H1 (cell line): ENCODE results near the gene SEMA3D.

ENCODE experiments used
- BRCA1 ChIP-seq: IDR thresholded peaks from 2 replicates; pipeline ENCODE4 v1.6.1; 2012; ENCODE audit warnings: low read depth, low read length, improper control_type of control experiment
- EP300 ChIP-seq, 2 experiments: IDR thresholded peaks; 1 replicate in 1 of 2; 2 replicates in 1 of 2; pipeline ENCODE4 v1.6.1; 2011 to 2012; ENCODE audit warnings: low read depth in 2 of 2, low read length in 2 of 2, mild to moderate bottlenecking in 2 of 2, borderline replicate concordance in 1 of 2, inconsistent platforms in 1 of 2, moderate library complexity in 1 of 2
- GABPA ChIP-seq: IDR thresholded peaks from 2 replicates; pipeline ENCODE4 v1.6.1; 2011; ENCODE audit warnings: mild to moderate bottlenecking, low read length, moderate library complexity, borderline replicate concordance; ENCODE audit not compliant: insufficient read depth
- RBBP5 ChIP-seq: IDR thresholded peaks from 2 replicates; pipeline ENCODE4 v1.7.1; 2012; ENCODE audit warnings: low read depth, mild to moderate bottlenecking, inconsistent platforms, low read length, moderate library complexity, borderline replicate concordance
- RNF2 ChIP-seq: fragments of 200-900, 300-1000 bp; sonication (generic); IDR thresholded peaks from 2 replicates; pipeline ENCODE4 v1.7.1; 2016; ENCODE audit warnings: borderline replicate concordance, low read depth, mild to moderate bottlenecking, antibody characterized with exemption, low read length; ENCODE audit not compliant: poor library complexity, severe bottlenecking; ENCODE audit errors: missing control alignments
- SP1 ChIP-seq: IDR thresholded peaks from 2 replicates; pipeline ENCODE4 v1.6.1; 2011; ENCODE audit warnings: low read depth, low read length
- TEAD4 ChIP-seq: IDR thresholded peaks from 2 replicates; pipeline ENCODE4 v1.6.1; 2012; ENCODE audit warnings: low read depth, low read length, inconsistent platforms, mixed read lengths
- TF ChIP-seq, protein P1 (sequence below): IDR thresholded peaks from 2 replicates; pipeline ENCODE4 v1.6.1; 2011; ENCODE audit warnings: low read depth, mild to moderate bottlenecking, low read length; ENCODE audit not compliant: insufficient read depth
- TF ChIP-seq, protein P2 (sequence below): IDR thresholded peaks from 2 replicates; pipeline ENCODE4 v1.6.1; 2012; ENCODE audit warnings: inconsistent platforms
- TF ChIP-seq, protein P3 (sequence below): IDR thresholded peaks from 2 replicates; pipeline ENCODE4 v1.6.1; 2011; ENCODE audit warnings: low read length, improper control_type of control experiment
- TF ChIP-seq, protein P4 (sequence below), 3 experiments: IDR thresholded peaks; 1 replicate in 2 of 3; 2 replicates in 1 of 3; pipeline versions ENCODE4 v1.5.1 to v1.6.1; 2011; ENCODE audit warnings: low read length in 3 of 3, mild to moderate bottlenecking in 3 of 3, inconsistent platforms in 2 of 3, low read depth in 1 of 3, moderate library complexity in 1 of 3; ENCODE audit not compliant: insufficient read depth in 1 of 3; ENCODE audit errors: control extremely low read depth in 1 of 3

DNA sequence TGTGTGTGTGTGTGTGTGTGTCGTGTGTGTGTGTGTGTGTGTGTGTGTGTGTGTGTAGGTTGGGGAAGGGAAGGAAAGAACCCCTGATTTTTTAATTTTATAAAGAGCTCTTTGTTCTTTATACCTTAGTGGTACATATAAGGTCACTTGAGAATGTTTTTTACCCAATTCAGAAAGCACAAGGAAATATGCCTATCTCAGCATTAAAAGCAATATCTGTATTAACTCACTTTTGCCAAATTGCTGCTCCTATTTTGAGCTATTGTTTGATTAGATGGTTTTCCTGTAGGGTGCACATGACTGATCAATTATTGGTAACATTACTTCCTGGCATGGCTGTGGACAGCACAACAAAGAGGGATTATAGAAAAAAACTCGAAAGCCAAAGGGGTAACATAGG is 60.5 kb downstream of the SEMA3D start:
- TF ChIP-seq RBBP5 (no peak), EP300 (IDR thresholded peaks at IDR 0.05; ENCODE audit: borderline replicate concordance in 1 of 2, low read depth in 2 of 2, low read length in 2 of 2) (no peak), SP1 (no peak), RNF2 (no peak), TEAD4 (no peak), BRCA1 (no peak), GABPA (no peak)
- TF ChIP-seq, protein P1, sequence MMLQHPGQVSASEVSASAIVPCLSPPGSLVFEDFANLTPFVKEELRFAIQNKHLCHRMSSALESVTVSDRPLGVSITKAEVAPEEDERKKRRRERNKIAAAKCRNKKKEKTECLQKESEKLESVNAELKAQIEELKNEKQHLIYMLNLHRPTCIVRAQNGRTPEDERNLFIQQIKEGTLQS: no peak
- TF ChIP-seq, protein P2, sequence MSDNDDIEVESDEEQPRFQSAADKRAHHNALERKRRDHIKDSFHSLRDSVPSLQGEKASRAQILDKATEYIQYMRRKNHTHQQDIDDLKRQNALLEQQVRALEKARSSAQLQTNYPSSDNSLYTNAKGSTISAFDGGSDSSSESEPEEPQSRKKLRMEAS: no peak
- TF ChIP-seq, protein P3, sequence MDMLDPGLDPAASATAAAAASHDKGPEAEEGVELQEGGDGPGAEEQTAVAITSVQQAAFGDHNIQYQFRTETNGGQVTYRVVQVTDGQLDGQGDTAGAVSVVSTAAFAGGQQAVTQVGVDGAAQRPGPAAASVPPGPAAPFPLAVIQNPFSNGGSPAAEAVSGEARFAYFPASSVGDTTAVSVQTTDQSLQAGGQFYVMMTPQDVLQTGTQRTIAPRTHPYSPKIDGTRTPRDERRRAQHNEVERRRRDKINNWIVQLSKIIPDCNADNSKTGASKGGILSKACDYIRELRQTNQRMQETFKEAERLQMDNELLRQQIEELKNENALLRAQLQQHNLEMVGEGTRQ: no peak
- TF ChIP-seq, protein P4, sequence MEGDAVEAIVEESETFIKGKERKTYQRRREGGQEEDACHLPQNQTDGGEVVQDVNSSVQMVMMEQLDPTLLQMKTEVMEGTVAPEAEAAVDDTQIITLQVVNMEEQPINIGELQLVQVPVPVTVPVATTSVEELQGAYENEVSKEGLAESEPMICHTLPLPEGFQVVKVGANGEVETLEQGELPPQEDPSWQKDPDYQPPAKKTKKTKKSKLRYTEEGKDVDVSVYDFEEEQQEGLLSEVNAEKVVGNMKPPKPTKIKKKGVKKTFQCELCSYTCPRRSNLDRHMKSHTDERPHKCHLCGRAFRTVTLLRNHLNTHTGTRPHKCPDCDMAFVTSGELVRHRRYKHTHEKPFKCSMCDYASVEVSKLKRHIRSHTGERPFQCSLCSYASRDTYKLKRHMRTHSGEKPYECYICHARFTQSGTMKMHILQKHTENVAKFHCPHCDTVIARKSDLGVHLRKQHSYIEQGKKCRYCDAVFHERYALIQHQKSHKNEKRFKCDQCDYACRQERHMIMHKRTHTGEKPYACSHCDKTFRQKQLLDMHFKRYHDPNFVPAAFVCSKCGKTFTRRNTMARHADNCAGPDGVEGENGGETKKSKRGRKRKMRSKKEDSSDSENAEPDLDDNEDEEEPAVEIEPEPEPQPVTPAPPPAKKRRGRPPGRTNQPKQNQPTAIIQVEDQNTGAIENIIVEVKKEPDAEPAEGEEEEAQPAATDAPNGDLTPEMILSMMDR (IDR thresholded peaks at IDR 0.05; ENCODE audit: control extremely low read depth in 1 of 3, insufficient read depth in 1 of 3, low read depth in 1 of 3, low read length in 3 of 3): no peak
